Mesothelial cell of epicardium (in vitro differentiated cells): Measurements from ENCODE around the gene PRDM16. TPM values are rescaled to one million over a fixed set of nuclear protein-coding genes. Genes with fewer than 3 reads are reported as not detected.

ENCODE experiments used
- DNase-seq, 2 experiments: peaks; one replicate each; pipeline ENCODE4 v3.0.0; 2021; ENCODE audit warnings: low spot score in 2 of 2; ENCODE audit not compliant: unreplicated experiment in 2 of 2
- H3K27ac Mint-ChIP-seq: 2 replicates; pipeline ENCODE4 v1.8.0; 2021; ENCODE audit warnings: mixed read lengths
- H3K27me3 Mint-ChIP-seq: 2 replicates; pipeline ENCODE4 v1.8.0; 2021; ENCODE audit warnings: low read depth, mixed read lengths
- H3K36me3 Mint-ChIP-seq: 2 replicates; pipeline ENCODE4 v1.8.0; 2021; ENCODE audit warnings: mixed read lengths
- H3K4me1 Mint-ChIP-seq: 2 replicates; pipeline ENCODE4 v1.8.0; 2021; ENCODE audit warnings: mixed read lengths
- H3K4me3 Mint-ChIP-seq: 2 replicates; pipeline ENCODE4 v1.8.0; 2021; ENCODE audit warnings: mild to moderate bottlenecking, moderate library complexity, mixed read lengths
- H3K9me3 Mint-ChIP-seq: 2 replicates; pipeline ENCODE4 v1.8.0; 2021; ENCODE audit warnings: mixed read lengths
- CTCF ChIP-seq: fragments of 200-600 bp; sonication (generic); IDR thresholded peaks from one replicate; pipeline ENCODE4 v1.5.0; 2021; ENCODE audit warnings: antibody characterized with exemption; ENCODE audit not compliant: unreplicated experiment
- total RNA-seq: library from RNA; stranded (reverse); gene quantifications from 3 replicates; pipeline ENCODE4 v1.2.1, GENCODE V29; 2021

Gene PRDM16
- total RNA-seq, 1 donor from 2014 or later, result 1.4 TPM

- peaks cover 42% of the 10 kb centered on the region for H3K4me1 Mint-ChIP-seq
- H3K9me3 Mint-ChIP-seq, result no peaks in the 10 kb centered on the region
- H3K27ac Mint-ChIP-seq, result no peak overlapping the region
- peaks cover 60% of the 10 kb centered on the region for H3K27me3 Mint-ChIP-seq
- H3K36me3 Mint-ChIP-seq, result no peaks in the 10 kb centered on the region
- H3K4me3 Mint-ChIP-seq, result no peak overlapping the region
- TF ChIP-seq CTCF, result no peak
- no peak for DNase-seq
Measured at GRCh38 chr1:3401585-3402257, 332.7 kb downstream of the PRDM16 start.

GRCh38 chr1:3402258-3403010 is 333.4 kb downstream of the PRDM16 start:
- peaks cover 53% of the 10 kb centered on the region for H3K27me3 Mint-ChIP-seq
- no peak overlapping the region for H3K27ac Mint-ChIP-seq

GRCh38 chr1:3403011-3403345 is 334.0 kb downstream of the PRDM16 start:
- Mint-ChIP-seq H3K27ac (no peak overlapping the region), H3K9me3 (no peaks in the 10 kb centered on the region), H3K4me1 (peaks cover 34% of the 10 kb centered on the region), H3K4me3 (no peak overlapping the region), H3K36me3 (no peaks in the 10 kb centered on the region), H3K27me3 (peaks cover 48% of the 10 kb centered on the region)
- DNase-seq, result no peak
- no peak for TF ChIP-seq CTCF

More at GRCh38 chr1:3402258-3403010, 333.4 kb downstream of the PRDM16 start:
- Mint-ChIP-seq H3K4me3 (no peak overlapping the region), H3K36me3 (no peaks in the 10 kb centered on the region), H3K4me1 (peaks cover 39% of the 10 kb centered on the region), H3K9me3 (no peaks in the 10 kb centered on the region)
- no peak for DNase-seq
- no peak for TF ChIP-seq CTCF

GRCh38 chr1:3403388-3404231 is 334.6 kb downstream of the PRDM16 start:
- Mint-ChIP-seq H3K4me3 (no peak overlapping the region), H3K27me3 (peaks cover 41% of the 10 kb centered on the region), H3K9me3 (no peaks in the 10 kb centered on the region), H3K36me3 (no peaks in the 10 kb centered on the region), H3K27ac (no peak overlapping the region), H3K4me1 (peaks cover 28% of the 10 kb centered on the region)
- TF ChIP-seq CTCF, result peak; percentile 42
- DNase-seq, result no peak

- TF ChIP-seq CTCF, result no peak
- H3K27me3 Mint-ChIP-seq, result peaks cover 35% of the 10 kb centered on the region
- peaks cover 22% of the 10 kb centered on the region for H3K4me1 Mint-ChIP-seq
- no peaks in the 10 kb centered on the region for H3K9me3 Mint-ChIP-seq
- no peak for DNase-seq
- no peak overlapping the region for H3K27ac Mint-ChIP-seq
- H3K4me3 Mint-ChIP-seq, result no peak overlapping the region
- no peaks in the 10 kb centered on the region for H3K36me3 Mint-ChIP-seq
Measured at GRCh38 chr1:3404301-3404700, 335.3 kb downstream of the PRDM16 start.
